ENCODE results near the gene EPB41L4A.

GRCh38 chr5:112119508-112119907 lies 299.6 kb downstream of the EPB41L4A start:
- TF ChIP-seq, protein P1, sequence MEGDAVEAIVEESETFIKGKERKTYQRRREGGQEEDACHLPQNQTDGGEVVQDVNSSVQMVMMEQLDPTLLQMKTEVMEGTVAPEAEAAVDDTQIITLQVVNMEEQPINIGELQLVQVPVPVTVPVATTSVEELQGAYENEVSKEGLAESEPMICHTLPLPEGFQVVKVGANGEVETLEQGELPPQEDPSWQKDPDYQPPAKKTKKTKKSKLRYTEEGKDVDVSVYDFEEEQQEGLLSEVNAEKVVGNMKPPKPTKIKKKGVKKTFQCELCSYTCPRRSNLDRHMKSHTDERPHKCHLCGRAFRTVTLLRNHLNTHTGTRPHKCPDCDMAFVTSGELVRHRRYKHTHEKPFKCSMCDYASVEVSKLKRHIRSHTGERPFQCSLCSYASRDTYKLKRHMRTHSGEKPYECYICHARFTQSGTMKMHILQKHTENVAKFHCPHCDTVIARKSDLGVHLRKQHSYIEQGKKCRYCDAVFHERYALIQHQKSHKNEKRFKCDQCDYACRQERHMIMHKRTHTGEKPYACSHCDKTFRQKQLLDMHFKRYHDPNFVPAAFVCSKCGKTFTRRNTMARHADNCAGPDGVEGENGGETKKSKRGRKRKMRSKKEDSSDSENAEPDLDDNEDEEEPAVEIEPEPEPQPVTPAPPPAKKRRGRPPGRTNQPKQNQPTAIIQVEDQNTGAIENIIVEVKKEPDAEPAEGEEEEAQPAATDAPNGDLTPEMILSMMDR (IDR thresholded peaks at IDR 0.05) = no peak
- TF ChIP-seq POLR2AphosphoS5 (IDR thresholded peaks at IDR 0.05; ENCODE audit: insufficient read depth in 1 of 2, low read depth in 1 of 2) = no peak
